ENCODE data around the gene SKIDA1.

Gene SKIDA1

DNA sequence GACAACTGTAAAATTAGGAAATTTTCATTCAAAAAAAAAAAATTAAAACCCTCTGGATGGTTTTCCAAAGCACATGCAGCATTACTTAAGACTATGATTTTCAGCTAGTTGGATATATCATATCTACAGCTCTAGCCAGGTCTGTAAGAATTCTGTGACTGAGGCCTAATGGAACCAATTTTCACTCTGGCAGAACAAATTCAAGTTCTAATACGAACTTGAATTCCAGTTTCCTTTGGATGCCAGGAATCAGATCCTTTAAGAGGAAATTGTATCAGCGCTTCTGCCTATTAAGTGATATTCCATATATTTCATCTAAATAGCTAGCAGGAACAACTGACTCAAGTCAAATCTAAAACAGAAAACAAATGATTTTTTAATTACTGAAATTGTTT is 34.8 kb downstream of the SKIDA1 start:
- DNase-seq (ENCODE audit: low read depth), result no peak
- no peak overlapping the region for H3K4me3 ChIP-seq (ENCODE audit: low read length)
- no peak for TF ChIP-seq CTCF (conservative IDR thresholded peaks at IDR 0.05; ENCODE audit: low read depth, low read length)

GRCh38 chr10:21490028-21490710 is 35.3 kb downstream of the SKIDA1 start:
- DNase-seq (ENCODE audit: low read depth), result no peak
- no peak overlapping the region for H3K4me3 ChIP-seq (ENCODE audit: low read length)
- no peak for TF ChIP-seq CTCF (conservative IDR thresholded peaks at IDR 0.05; ENCODE audit: low read depth, low read length)

GRCh38 chr10:21488957-21489446 is 36.5 kb downstream of the SKIDA1 start:
- no peak overlapping the region for H3K4me3 ChIP-seq (ENCODE audit: low read length)
- no peak for TF ChIP-seq CTCF (conservative IDR thresholded peaks at IDR 0.05; ENCODE audit: low read depth, low read length)
- no peak for DNase-seq (ENCODE audit: low read depth)

DNA sequence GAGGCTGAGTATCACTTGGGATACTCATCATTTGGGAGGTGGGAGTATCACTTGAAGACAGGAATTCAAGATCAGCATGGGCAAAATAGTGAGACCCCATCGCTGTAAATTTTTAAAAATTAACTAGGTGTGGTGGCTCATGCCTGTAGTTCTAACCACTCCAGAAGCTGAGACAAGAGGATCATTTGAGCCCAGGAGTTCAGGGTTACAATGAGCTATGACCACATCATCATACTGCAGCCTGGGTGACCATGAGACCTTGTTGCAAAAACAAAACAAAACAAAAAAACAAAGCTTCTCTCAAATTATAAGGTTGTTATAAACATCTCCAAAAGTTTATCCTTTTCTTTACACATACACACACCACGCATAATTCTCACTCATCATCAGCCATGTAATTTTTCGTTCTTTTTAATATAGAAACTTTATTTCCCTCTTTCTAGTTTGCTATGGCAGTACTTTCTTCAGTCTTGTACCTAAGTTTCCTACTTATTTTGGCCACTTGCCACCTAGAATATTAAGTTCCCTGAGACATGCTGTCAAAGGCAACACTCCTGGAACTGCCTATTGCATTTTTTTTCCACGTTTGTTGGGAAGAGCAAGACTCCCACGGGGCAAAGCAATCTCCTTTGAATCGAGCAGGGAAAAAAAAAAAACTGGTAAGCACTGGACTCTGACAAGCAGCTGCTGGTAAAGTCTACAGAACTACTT is 37.1 kb downstream of the SKIDA1 start:
- TF ChIP-seq CTCF (conservative IDR thresholded peaks at IDR 0.05; ENCODE audit: low read depth, low read length), result no peak
- no peak overlapping the region for H3K4me3 ChIP-seq (ENCODE audit: low read length)
- DNase-seq (ENCODE audit: low read depth), result peak; percentile 39

GRCh38 chr10:21487416-21488180 is 37.9 kb downstream of the SKIDA1 start:
- no peak overlapping the region for H3K4me3 ChIP-seq (ENCODE audit: low read length)
- no peak for DNase-seq (ENCODE audit: low read depth)
- TF ChIP-seq CTCF (conservative IDR thresholded peaks at IDR 0.05; ENCODE audit: low read depth, low read length), result no peak

GRCh38 chr10:21482821-21483220 is 42.7 kb downstream of the SKIDA1 start:
- TF ChIP-seq CTCF (conservative IDR thresholded peaks at IDR 0.05; ENCODE audit: low read depth, low read length), result no peak
- H3K4me3 ChIP-seq (ENCODE audit: low read length), result no peak overlapping the region
- DNase-seq (ENCODE audit: low read depth), result no peak

Data from retinal pigment epithelial cell (primary cell).